Airway epithelial cell (primary cell): ENCODE measurements around the gene PRICKLE2. TPM values are rescaled to one million over a fixed set of nuclear protein-coding genes. Genes with fewer than 3 reads are reported as not detected.

Source experiments
- total RNA-seq: library from RNA; depleted of rRNA; stranded (reverse); fragments of >200 nt; gene quantifications from 2 replicates; pipeline ENCODE4 v1.2.3, GENCODE V29; 2015

Gene PRICKLE2, protein sequence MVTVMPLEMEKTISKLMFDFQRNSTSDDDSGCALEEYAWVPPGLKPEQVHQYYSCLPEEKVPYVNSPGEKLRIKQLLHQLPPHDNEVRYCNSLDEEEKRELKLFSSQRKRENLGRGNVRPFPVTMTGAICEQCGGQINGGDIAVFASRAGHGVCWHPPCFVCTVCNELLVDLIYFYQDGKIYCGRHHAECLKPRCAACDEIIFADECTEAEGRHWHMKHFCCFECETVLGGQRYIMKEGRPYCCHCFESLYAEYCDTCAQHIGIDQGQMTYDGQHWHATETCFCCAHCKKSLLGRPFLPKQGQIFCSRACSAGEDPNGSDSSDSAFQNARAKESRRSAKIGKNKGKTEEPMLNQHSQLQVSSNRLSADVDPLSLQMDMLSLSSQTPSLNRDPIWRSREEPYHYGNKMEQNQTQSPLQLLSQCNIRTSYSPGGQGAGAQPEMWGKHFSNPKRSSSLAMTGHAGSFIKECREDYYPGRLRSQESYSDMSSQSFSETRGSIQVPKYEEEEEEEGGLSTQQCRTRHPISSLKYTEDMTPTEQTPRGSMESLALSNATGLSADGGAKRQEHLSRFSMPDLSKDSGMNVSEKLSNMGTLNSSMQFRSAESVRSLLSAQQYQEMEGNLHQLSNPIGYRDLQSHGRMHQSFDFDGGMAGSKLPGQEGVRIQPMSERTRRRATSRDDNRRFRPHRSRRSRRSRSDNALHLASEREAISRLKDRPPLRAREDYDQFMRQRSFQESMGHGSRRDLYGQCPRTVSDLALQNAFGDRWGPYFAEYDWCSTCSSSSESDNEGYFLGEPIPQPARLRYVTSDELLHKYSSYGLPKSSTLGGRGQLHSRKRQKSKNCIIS
- total RNA-seq, result 5.7 and 9.2 TPM in 2 replicates

DNA sequence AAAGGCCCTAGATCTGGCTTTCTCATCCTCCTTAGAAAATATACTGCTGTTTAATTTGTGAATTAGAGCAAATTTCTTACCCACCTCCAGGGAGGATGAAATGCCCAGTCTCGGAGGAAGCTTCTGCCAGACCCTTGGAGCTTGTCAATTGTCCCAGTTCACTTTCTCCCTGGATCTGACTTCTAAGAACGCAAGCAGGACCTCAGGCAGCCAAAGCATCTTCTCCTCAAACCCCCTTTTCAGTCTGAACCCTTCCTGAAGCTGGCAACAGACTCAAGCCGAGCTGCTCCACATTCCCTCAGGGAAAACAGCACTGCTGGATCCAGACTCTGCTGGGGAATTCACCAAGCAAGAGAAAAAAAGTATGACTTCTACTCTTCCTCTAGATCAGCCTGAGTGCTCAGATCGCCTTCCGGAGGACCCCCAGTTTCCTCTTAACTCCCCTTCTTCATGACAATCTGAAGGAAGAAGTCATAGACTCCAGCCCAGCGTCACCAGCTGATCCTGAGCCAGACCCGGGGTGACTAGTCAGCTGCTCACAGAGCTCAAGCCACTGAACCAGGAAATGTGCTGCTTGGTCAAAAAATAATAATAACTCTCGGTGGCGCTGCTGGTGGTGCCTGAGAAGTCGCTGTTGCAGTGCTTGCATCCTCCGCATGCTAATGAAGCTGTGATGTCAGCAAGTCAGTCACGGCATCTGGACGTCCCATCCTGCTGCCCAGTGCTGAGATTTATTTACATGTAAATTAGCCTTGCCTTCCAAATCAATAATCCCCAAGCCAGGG, at the start of gene PRICKLE2:
TSS of gene PRICKLE2 (minus strand) at position 641 of the 785 bp plus-strand sequence. CDS start 26,539 bp downstream, outside the sequence.

Other genes with a start within 250 kb of the PRICKLE2 start
- 108 and 117 TPM in 2 replicates for gene PSMD6, start 202.0 kb downstream of the PRICKLE2 start, total RNA-seq